Neutrophil (primary cell): ENCODE results near the gene CCDC102B.

Source experiments
- H3K27ac ChIP-seq: fragments of 200-600 bp; sonication (generic); 2 replicates; pipeline ENCODE4 v1.5.1; 2016; ENCODE audit warnings: mild to moderate bottlenecking, moderate library complexity
- H3K27me3 ChIP-seq: fragments of 200-600 bp; sonication (generic); 2 replicates; pipeline ENCODE4 v1.6.0; 2016; ENCODE audit warnings: mild to moderate bottlenecking
- H3K36me3 ChIP-seq: fragments of 200-600 bp; sonication (generic); 2 replicates; pipeline ENCODE4 v1.5.1; 2017
- H3K4me1 ChIP-seq, 2 experiments: fragments of 200-600 bp in 1 of 2; sonication (generic) in 1 of 2; 1 replicate in 1 of 2; 2 replicates in 1 of 2; pipeline versions ENCODE4 v1.5.1 to v1.6.1; 2013 to 2016; ENCODE audit warnings: low read depth in 1 of 2, low read length in 1 of 2, mild to moderate bottlenecking in 1 of 2, moderate library complexity in 1 of 2; ENCODE audit not compliant: control insufficient read depth in 1 of 2, insufficient read depth in 1 of 2
- H3K4me3 ChIP-seq, 2 experiments: fragments of 200-600 bp in 1 of 2; sonication (generic) in 1 of 2; 1 replicate in 1 of 2; 2 replicates in 1 of 2; pipeline ENCODE4 v1.5.1; 2013 to 2016; ENCODE audit warnings: low read depth in 1 of 2, low read length in 1 of 2, mild to moderate bottlenecking in 1 of 2, moderate library complexity in 1 of 2
- H3K9me3 ChIP-seq: fragments of 200-600 bp; sonication (generic); 2 replicates; pipeline ENCODE4 v1.5.1; 2016
- TF ChIP-seq, protein P1 (sequence below): fragments of 200-600 bp; sonication (generic); IDR thresholded peaks from 2 replicates; pipeline ENCODE4 v1.5.1; 2016; ENCODE audit warnings: antibody characterized with exemption

The CCDC102B gene

DNA sequence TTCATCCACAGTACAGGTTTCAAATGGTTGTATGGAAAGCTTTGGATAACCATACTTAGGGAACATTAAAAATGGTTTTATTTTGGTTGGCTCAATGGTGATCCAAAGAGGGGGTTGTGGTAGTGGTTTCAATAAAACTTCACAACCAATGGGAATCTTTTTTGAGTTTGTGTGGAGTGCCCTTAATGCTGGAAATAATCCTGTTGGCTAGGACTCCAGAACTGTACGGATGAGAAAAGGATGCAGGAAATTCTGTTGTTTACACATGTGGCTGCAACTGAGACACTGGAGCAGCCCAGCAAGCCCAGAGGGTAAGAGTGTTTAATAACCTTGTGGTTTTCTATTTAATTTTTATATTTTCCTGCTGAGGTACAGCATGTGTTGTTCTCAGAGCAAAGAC, at the start of gene CCDC102B:
Gene CCDC102B (plus strand): TSS at position 210 of the 400 bp plus-strand sequence. CDS start 38,684 bp downstream, outside the sequence.
- Histone ChIP-seq H3K4me3 (no peak within 1 kb of the TSS), H3K4me1 (no peaks in the 10 kb centered on the region), H3K27me3 (no peaks in the 10 kb centered on the region), H3K9me3 (no peaks in the 10 kb centered on the region), H3K36me3 (no peaks in the 10 kb centered on the region), H3K27ac (no peak within 1 kb of the TSS)
- TF ChIP-seq, protein P1, sequence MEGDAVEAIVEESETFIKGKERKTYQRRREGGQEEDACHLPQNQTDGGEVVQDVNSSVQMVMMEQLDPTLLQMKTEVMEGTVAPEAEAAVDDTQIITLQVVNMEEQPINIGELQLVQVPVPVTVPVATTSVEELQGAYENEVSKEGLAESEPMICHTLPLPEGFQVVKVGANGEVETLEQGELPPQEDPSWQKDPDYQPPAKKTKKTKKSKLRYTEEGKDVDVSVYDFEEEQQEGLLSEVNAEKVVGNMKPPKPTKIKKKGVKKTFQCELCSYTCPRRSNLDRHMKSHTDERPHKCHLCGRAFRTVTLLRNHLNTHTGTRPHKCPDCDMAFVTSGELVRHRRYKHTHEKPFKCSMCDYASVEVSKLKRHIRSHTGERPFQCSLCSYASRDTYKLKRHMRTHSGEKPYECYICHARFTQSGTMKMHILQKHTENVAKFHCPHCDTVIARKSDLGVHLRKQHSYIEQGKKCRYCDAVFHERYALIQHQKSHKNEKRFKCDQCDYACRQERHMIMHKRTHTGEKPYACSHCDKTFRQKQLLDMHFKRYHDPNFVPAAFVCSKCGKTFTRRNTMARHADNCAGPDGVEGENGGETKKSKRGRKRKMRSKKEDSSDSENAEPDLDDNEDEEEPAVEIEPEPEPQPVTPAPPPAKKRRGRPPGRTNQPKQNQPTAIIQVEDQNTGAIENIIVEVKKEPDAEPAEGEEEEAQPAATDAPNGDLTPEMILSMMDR: no peak

DNA sequence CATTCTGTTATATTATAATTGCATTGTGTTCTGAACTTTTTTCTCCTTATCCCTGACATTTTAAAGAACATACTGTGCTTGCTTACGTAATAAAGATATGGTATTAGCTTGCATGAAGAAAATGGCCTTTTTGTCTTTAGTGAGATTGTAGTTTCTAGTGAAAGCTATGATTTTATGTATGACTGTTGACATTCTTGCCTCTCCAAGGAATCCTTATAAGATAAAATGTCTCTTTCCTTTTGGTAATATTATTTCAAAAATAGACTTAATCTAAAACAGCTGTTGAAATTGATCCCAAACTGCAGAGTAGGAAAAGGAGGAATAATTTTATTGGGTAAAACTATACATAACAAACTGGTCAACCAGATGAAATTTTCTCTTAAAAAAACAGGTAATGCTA, 40.8 kb upstream of the CCDC102B start:
- H3K36me3 ChIP-seq: no peaks in the 10 kb centered on the region
- no peak overlapping the region for H3K27ac ChIP-seq
- H3K4me1 ChIP-seq: no peaks in the 10 kb centered on the region
- no peaks in the 10 kb centered on the region for H3K27me3 ChIP-seq
- TF ChIP-seq, protein P1: no peak
- no peaks in the 10 kb centered on the region for H3K9me3 ChIP-seq
- H3K4me3 ChIP-seq: no peak overlapping the region

DNA sequence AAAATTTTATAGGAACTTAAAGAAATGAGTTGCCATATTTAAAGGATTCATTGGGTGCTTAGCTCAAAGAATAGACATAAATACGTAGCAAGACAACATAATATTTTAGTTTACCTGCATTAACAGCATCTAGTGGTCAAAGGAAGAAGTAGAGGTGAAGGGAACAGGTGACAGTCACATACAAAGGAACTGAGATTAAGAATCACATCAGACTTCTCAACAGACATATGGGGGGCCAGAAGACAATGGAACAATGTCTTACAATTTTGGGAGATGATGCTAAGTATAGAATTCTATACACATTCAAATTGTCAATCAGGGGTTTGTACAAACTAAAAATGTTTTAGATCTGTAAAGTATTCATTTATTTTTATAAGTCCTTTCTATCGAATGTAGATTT, 38.6 kb upstream of the CCDC102B start:
- Histone ChIP-seq H3K36me3 (no peaks in the 10 kb centered on the region), H3K4me1 (no peaks in the 10 kb centered on the region), H3K27me3 (no peaks in the 10 kb centered on the region), H3K9me3 (no peaks in the 10 kb centered on the region), H3K4me3 (no peak overlapping the region), H3K27ac (no peak overlapping the region)
- TF ChIP-seq, protein P1: no peak

DNA sequence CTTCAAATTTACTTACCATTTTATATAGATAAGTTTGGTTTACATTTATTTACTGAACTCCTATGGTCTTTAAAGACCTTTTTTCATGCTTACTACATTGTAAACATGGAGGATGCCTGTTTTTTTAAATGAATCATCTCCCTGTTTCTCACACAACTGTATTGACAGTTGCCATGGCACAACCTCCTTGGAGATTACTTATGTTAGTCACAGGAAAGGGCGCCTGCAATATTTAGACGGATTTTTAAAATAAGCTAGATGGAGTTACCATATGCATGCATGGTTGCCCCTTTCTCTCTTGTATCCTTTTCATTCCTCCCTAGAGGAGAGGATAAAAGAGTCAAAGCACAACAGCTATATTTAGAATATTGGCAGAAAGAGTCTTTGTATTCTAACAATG, 34.8 kb upstream of the CCDC102B start:
- Histone ChIP-seq H3K9me3 (no peaks in the 10 kb centered on the region), H3K4me1 (no peaks in the 10 kb centered on the region), H3K27ac (no peak overlapping the region), H3K27me3 (no peaks in the 10 kb centered on the region), H3K36me3 (no peaks in the 10 kb centered on the region), H3K4me3 (no peak overlapping the region)
- TF ChIP-seq, protein P1: no peak

DNA sequence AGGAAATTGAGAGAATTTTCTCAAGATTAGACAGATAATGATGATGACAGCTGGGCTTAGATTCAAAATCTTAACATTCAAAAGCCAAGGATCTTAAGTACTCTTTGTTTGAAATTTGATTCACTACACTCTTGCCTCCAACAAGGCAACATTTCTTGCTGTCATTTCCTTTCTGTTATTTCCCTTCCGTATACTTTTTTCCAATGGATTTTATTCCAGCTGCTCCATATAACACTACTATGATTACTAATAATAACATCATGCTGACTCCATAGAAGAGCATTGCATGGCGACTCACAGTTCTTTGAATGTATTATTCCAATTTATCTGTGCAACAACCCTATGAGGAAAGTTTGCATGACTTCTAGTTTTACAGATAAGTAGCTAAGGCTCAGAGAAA, 33.9 kb upstream of the CCDC102B start:
- Histone ChIP-seq H3K36me3 (no peaks in the 10 kb centered on the region), H3K27me3 (no peaks in the 10 kb centered on the region), H3K4me1 (no peaks in the 10 kb centered on the region), H3K9me3 (no peaks in the 10 kb centered on the region), H3K27ac (no peak overlapping the region), H3K4me3 (no peak overlapping the region)
- TF ChIP-seq, protein P1: no peak

DNA sequence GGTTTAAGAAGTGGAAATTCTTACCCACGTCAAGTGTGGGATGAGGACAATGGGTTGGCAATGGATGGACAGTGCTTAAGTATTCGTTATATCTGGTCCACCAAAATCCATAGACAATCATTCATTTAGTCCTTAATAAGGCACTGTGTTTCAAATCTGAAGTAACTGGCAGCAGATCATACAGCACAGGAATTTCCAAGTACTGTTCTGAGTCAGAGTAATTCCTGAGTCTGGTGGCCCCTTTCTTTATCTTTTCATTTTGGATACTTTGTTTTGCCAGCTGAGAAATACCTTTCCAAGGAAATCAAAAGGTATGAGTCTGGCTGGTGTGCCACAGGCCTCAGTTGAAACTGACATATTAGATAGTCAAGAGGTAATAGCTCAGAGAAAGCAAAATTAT, 31.4 kb upstream of the CCDC102B start:
- no peak overlapping the region for H3K4me3 ChIP-seq
- no peaks in the 10 kb centered on the region for H3K4me1 ChIP-seq
- no peaks in the 10 kb centered on the region for H3K9me3 ChIP-seq
- no peaks in the 10 kb centered on the region for H3K27me3 ChIP-seq
- H3K27ac ChIP-seq: no peak overlapping the region
- H3K36me3 ChIP-seq: no peaks in the 10 kb centered on the region
- TF ChIP-seq, protein P1: no peak
